ENCODE results near the gene RLF.
"Not testable (repeated sequence)": the region's sequence is repeated elsewhere in the genome, so short reads cannot be mapped to it uniquely, and the experiment has no call there.

Gene RLF

GRCh38 chr1:40204856-40205255, 43.7 kb downstream of the RLF start:
- H3K4me1 ChIP-seq (ENCODE audit: insufficient read depth, low read length): no peaks in the 10 kb centered on the region
- peaks cover 14% of the 10 kb centered on the region for H3K79me2 ChIP-seq (ENCODE audit: insufficient read depth, low read length)
- H3K9me3 ChIP-seq (ENCODE audit: insufficient read depth, low read length, severe bottlenecking): no peaks in the 10 kb centered on the region
- H3K4me2 ChIP-seq (ENCODE audit: insufficient read depth, low read length): no peak overlapping the region
- H3K27me3 ChIP-seq (ENCODE audit: insufficient read depth, low read length, poor library complexity): no peaks in the 10 kb centered on the region
- H4K20me1 ChIP-seq (ENCODE audit: insufficient read depth, low read length): peaks cover 2% of the 10 kb centered on the region; the same call in 1 of the 2 replicates
- peaks cover 73% of the 10 kb centered on the region for H3K36me3 ChIP-seq (ENCODE audit: insufficient read depth, low read length)
- no peak overlapping the region for H3K27ac ChIP-seq (ENCODE audit: low read length)
- no peak overlapping the region for H3K4me3 ChIP-seq (ENCODE audit: low read depth in 1 of 2, low read length in 2 of 2)
- ATAC-seq (ENCODE audit: insufficient read depth, low read depth) (no peak), DNase-seq (no peak)
- no peak for TF ChIP-seq EZH2 (IDR thresholded peaks at IDR 0.05; ENCODE audit: borderline replicate concordance, low read depth, low read length, severe bottlenecking)
- no peak for TF ChIP-seq CTCF (IDR thresholded peaks at IDR 0.05; ENCODE audit: borderline replicate concordance, extremely low read depth, low read length, poor library complexity, severe bottlenecking)
- H2AFZ ChIP-seq (ENCODE audit: low read depth, low read length): no peak overlapping the region
- H3K9ac ChIP-seq (ENCODE audit: low read depth, low read length): no peak overlapping the region

- Histone ChIP-seq H3K27ac (ENCODE audit: low read length) (no peak overlapping the region), H3K4me3 (ENCODE audit: low read depth in 1 of 2, low read length in 2 of 2) (no peak overlapping the region), H3K4me2 (ENCODE audit: insufficient read depth, low read length) (no peak overlapping the region), H3K9ac (ENCODE audit: low read depth, low read length) (no peak overlapping the region), H2AFZ (ENCODE audit: low read depth, low read length) (no peak overlapping the region), H3K4me1 (ENCODE audit: insufficient read depth, low read length) (no peaks in the 10 kb centered on the region), H3K9me3 (ENCODE audit: insufficient read depth, low read length, severe bottlenecking) (no peaks in the 10 kb centered on the region), H3K36me3 (ENCODE audit: insufficient read depth, low read length) (peaks cover 91% of the 10 kb centered on the region), H3K27me3 (ENCODE audit: insufficient read depth, low read length, poor library complexity) (no peaks in the 10 kb centered on the region), H4K20me1 (ENCODE audit: insufficient read depth, low read length) (peaks cover 2% of the 10 kb centered on the region; the same call in 1 of the 2 replicates), H3K79me2 (ENCODE audit: insufficient read depth, low read length) (peaks cover 14% of the 10 kb centered on the region)
- TF ChIP-seq EZH2 (IDR thresholded peaks at IDR 0.05; ENCODE audit: borderline replicate concordance, low read depth, low read length, severe bottlenecking): no peak
- TF ChIP-seq CTCF (IDR thresholded peaks at IDR 0.05; ENCODE audit: borderline replicate concordance, extremely low read depth, low read length, poor library complexity, severe bottlenecking): no peak
- no peak for ATAC-seq (ENCODE audit: insufficient read depth, low read depth)
- no peak for DNase-seq
These were observed 49.5 kb downstream of the RLF start for GRCh38 chr1:40210511-40211204.

DNA sequence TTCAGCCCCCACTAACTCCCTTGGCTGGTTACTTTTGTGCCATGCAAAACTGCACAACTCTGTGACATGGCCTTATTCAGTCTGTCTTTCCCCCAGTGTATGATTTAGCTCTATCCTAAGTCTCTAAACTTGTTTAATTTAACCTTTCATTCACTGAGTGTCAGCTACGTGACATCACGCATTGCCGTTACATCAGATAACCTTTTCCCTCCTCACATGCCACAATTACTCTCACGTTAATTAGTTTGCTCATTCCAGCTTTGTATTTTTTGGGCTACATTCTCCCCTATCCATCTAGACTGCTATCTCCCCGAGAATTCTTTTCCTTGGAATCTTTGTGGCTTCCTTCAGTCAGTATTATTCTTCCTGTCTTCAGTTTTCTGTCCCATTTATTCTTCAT, 57.1 kb downstream of the RLF start:
- no peak overlapping the region for H3K9ac ChIP-seq (ENCODE audit: low read depth, low read length)
- no peak overlapping the region for H3K4me2 ChIP-seq (ENCODE audit: insufficient read depth, low read length)
- no peaks in the 10 kb centered on the region for H3K4me1 ChIP-seq (ENCODE audit: insufficient read depth, low read length)
- DNase-seq (no peak), ATAC-seq (ENCODE audit: insufficient read depth, low read depth) (no peak)
- H3K79me2 ChIP-seq (ENCODE audit: insufficient read depth, low read length): 0 out of 2 replicates have a peak, but pooled peaks cover 2% of the 10 kb centered on the region
- no peaks in the 10 kb centered on the region for H3K9me3 ChIP-seq (ENCODE audit: insufficient read depth, low read length, severe bottlenecking)
- H2AFZ ChIP-seq (ENCODE audit: low read depth, low read length): no peak overlapping the region
- H3K36me3 ChIP-seq (ENCODE audit: insufficient read depth, low read length): peaks cover 48% of the 10 kb centered on the region
- no peak overlapping the region for H3K27ac ChIP-seq (ENCODE audit: low read length)
- no peak for TF ChIP-seq EZH2 (IDR thresholded peaks at IDR 0.05; ENCODE audit: borderline replicate concordance, low read depth, low read length, severe bottlenecking)
- no peak for TF ChIP-seq CTCF (IDR thresholded peaks at IDR 0.05; ENCODE audit: borderline replicate concordance, extremely low read depth, low read length, poor library complexity, severe bottlenecking)
- no peaks in the 10 kb centered on the region for H3K27me3 ChIP-seq (ENCODE audit: insufficient read depth, low read length, poor library complexity)
- H4K20me1 ChIP-seq (ENCODE audit: insufficient read depth, low read length): no peaks in the 10 kb centered on the region; the same call in 1 of the 2 replicates
- H3K4me3 ChIP-seq (ENCODE audit: low read depth in 1 of 2, low read length in 2 of 2): no peak overlapping the region

DNA sequence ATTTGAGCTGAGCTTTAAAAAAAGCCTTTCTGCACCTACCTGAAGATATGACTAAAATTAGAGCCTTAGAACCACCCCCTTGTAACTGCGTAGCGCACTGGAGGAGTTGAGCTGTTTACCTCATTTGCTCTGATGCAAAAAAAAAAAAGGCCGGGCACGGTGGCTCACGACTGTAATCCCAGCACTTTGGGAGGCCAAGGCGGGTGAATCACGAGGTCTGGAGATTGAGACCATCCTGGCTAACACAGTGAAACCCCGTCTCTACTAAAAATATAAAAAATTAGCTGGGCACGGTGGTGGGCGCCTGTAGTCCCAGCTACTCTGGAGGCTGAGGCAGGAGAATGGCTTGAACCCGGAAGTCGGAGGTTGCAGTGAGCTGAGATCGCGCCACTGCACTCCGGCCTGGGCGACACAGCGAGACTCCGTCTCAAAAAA, 60.3 kb downstream of the RLF start:
- H3K9ac ChIP-seq (ENCODE audit: low read depth, low read length); H3K9me3 ChIP-seq (ENCODE audit: insufficient read depth, low read length, severe bottlenecking); DNase-seq; H3K27me3 ChIP-seq (ENCODE audit: insufficient read depth, low read length, poor library complexity); H3K27ac ChIP-seq (ENCODE audit: low read length); H3K4me1 ChIP-seq (ENCODE audit: insufficient read depth, low read length); H2AFZ ChIP-seq (ENCODE audit: low read depth, low read length); H3K79me2 ChIP-seq (ENCODE audit: insufficient read depth, low read length); ATAC-seq (ENCODE audit: insufficient read depth, low read depth); H3K4me2 ChIP-seq (ENCODE audit: insufficient read depth, low read length); H3K4me3 ChIP-seq (ENCODE audit: low read depth in 1 of 2, low read length in 2 of 2); H4K20me1 ChIP-seq (ENCODE audit: insufficient read depth, low read length): not testable (repeated sequence)
- peaks cover 37% of the 10 kb centered on the region for H3K36me3 ChIP-seq (ENCODE audit: insufficient read depth, low read length)

Data from DND-41 (cell line).